CD4-positive, alpha-beta T cell treated with Interleukin-4 for 4 hours (primary cell): ENCODE results near the gene MSL1.
"Not testable (repeated sequence)": the region's sequence is repeated elsewhere in the genome, so short reads cannot be mapped to it uniquely, and the experiment has no call there.

Source experiments
- DNase-seq: peaks from one replicate; pipeline ENCODE4 v3.0.0-alpha.2; 2020

Gene MSL1

DNA sequence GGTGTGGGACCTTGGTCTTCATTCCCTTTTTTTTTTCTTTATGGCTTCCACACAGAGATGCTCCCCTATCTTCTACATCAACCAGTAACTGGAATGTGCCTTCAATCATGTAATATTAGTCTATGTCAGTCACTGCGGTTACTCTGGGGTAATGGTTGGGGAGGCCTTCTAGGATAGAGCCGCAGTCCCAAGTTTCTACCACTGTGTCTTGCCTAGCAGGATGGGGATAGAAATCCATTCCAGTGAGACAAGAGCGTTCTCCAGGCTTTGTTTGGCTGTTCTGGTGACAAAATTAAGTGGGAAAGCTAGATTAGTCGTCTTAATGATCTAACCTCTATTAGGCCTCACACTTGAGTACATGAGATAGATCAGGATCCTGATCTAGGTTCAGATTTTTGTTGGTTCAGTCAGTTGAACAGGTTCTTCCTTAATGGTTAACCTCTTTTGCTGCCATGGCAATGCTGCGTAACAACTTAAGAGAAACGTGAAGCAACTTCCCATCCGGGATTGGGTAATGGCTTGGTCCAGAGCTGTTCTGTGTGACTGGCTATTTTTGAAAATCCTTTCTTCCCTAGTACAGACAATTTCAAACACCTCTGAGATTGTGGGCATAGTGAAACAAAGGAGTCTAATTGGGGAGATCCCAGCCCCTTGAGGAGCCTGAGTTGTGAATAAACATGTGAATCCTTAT is 8.7 kb downstream of the MSL1 start:
- DNase-seq: no peak

DNA sequence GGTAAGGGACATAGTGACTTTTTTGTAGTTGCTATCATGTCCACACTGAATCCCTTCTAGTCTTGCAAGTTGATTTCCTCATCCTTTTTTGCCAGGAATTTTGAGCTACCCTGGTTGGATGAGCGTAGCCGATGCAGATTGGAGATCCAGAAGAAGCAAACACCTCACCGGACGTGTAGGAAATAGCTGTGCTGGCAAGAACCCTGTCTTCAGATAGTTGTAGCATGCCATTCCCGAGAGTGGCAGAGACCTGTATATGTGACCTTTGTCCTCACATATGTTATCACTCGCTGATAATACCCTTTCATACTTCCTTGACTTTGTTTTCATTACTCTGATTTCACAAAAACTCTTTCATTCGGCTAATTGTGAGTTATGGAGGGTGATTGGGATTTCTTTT is 12.4 kb downstream of the MSL1 start:
- DNase-seq: no peak

DNA sequence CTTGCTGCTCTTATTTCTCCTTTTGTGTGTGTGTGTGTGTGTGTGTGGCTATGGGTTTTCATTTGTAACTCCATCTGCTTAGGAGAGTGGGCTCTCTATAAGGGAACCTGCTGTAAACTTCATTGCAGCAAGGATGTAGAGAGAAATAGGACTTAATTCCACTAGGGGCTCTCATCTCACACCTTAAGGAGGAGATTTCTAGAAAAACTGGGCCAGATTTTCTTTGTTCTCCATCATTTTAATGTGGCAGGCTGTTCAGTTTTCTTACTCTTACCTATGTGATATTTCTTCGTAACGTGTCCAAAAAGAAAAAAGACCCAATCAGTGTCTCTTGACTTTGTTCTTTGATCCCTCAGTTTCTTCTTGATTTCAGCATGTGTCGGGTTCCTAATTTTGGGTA is 14.0 kb downstream of the MSL1 start:
- DNase-seq: no peak

DNA sequence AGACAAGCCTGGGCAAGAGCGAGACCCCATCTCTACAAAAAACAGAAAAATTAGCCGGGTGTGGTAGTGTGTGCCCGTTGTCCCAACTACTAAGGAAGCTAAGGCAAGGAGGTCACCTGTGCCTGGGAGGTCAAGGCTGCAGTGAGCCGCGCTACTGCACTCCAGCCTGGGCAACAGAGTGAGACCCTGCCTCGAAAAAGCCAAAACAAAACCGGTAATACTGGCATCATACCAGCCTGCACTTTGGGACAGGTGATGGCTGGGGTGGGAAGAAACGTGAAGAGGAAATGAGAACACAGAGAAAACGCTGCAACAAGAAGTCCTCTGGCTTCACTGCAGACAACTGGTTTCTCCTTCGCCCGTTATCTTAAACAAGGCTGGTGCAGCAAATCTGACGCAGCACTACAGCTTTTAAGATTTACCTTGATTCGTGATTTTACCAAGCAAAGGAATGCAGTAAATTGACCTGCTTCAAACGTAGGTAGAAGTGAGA is 17.8 kb downstream of the MSL1 start:
- DNase-seq: no peak

DNA sequence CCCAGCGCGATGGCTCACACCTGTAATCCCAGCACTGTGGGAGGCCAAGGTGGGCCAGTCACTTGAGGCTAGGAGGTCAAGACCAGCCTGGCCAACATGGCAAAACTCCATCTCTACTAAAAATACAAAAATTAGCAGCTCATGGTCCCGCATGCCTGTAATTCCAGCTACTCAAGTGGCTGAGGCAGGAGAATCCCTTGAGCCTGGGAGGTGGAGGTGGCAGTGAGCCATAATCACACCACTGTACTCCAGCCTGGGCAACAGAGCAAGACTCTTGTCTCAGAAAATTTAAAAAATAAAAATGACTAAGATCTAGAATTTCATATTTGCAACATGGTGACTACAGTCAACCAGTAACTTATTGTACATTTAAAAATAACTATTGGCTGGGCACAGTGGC is 21.4 kb downstream of the MSL1 start:
- not testable (repeated sequence) for DNase-seq

DNA sequence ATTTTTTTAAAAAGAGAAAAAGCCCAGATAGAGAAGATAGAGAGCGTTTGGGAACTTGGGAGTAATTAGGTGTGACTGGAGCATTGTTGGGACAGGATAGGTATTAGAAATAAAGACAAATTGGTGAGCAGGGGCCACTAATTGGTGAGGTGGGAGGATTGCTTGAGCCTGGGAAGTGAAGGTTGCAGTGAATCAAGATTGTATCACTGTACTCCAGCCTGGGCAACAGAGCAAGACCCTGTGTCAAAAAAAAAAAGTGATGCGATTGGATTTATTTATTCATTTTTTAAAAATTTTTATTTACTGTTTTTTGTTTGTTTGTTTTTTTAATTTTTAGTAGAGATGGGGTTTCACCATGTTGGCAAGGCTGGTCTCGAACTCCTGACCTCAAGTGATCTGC is 23.7 kb downstream of the MSL1 start:
- no peak for DNase-seq

DNA sequence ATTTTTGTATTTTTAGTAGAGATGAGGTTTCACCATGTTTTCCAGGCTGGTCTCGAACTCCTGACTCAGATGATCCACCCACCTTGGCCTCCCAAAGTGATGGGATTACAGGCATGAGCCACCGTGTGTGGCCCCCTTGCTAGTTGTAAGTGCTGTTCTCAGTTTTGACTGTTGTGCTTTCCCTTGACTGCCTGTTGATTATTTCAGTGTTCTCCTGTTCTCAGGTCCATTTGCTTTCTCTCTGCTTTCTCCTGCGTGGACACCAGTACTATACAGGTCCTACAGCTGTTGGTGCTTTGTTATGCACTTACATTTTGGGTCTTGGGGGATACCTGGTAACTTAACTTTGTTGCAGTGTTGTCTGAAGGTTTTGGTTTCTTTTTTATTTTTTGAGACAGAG is 26.8 kb downstream of the MSL1 start:
- no peak for DNase-seq

DNA sequence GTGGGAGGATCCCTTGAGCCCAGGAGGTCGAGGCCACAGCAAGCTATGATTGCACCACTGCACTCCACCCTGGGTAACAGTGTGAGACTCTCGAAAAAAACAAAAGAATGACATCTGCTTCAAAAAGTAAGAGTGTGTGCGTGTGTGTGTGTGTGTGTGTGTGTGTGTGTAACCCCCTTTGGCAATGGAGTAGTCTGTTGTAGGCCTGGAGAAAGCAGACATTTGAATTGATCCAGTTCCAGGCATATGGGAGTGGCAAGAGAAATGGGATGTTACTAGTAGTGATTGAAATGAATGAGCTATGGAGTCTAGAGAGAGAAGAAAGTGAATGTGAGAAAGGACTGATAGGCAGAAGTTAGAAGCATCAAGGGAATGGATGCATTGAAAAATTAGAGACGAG is 28.5 kb downstream of the MSL1 start:
- no peak for DNase-seq

DNA sequence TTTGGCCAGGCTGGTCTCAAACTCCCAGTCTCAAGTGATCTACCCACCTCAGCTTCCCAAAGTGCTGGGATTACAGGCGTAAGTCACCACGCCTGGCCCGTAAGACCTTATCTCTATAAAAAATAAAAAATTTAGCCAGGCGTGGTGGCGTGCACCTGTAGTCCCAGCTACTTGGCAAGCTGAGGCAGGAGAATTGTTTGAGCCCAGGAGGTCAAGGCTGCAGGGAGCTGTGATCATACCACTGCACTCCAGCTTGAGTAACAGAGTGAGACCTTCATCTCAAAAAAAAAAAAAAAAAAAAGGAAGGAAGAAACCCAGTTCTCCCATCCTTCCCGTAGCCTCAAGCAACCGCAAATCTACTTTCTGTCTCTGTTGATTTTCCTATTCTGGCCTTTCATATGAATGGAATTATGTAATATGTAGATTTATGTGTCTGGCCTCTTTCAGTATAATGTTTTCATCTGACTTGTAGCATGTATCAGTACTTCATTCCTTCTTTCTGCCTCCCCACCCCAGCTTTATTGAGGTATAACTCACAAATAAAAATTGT is 29.7 kb downstream of the MSL1 start:
- DNase-seq: no peak

DNA sequence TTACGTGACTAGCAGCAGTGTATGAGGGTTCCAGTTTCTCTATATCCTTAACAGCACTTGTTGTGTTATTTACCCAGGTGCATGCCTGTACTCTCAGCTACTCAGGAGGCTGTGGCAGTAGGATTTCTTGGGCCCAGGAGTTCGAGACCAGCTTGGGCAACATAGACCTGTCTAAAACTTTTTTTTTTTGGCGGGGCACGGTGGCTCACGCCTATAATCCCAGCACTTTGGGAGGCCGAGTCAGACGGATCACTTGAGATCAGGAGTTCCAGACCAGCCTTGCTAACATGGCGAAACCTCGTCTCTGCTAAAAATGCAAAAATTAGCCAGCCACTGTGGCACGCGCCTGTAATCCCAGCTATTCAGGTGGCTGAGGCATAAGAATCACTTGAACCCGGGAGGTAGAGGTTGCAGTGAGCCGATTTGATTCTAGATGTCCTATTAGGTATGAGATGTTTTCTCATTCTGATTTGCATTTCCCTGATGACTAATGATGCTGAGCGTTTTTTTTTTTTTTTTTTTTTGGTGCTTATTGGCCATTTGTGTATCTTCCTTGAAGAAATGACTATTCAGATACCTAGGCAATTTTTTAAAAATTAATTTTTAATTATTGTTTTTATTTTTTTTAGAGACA is 31.9 kb downstream of the MSL1 start:
- DNase-seq: no peak

DNA sequence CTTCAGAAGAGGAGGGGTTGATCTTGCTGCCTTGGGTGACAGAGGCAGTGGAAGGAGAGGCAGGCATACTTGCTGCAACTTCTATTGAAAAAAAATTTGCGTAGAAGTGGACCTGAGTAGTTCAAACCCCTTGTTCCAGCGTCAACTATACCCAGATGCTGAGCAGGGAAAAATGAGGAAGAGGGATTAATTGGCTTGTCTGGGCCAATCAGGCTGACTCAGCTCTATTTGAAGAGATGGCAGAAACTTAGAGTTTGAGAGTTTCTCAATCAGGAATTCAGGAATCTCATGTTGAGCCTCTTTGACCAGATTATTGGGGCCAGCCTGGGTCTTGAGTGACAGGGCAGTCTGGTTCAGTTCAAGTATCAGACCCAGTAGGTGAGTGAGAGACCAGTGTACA is 36.2 kb downstream of the MSL1 start:
- DNase-seq: no peak

DNA sequence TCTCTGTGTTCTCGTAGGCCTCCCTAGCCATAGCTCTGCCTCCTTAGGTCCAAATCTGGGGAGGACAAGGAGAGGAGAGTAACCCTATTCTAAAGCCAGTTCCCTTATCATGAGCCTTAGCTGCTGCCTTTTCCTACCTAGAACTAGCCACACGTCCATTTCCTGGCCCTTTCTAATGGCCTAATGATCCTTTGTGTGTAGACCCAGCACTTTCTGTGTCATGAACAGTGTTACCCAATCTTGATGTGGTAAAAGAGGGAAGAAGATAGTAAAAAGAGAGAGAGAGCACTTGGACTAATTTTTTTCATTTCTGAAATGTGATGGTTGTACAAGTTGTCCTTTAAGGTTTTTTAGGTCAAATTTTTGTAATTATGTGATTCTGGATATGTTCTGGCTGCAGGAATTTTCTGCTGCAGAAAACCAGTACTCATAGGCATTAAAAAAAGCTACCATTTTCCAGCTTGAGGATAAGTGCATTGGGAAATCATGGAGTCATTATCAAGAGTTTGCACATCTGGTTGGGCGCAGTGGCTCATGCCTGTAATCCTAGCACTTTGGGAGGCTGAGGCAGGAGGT is 36.8 kb downstream of the MSL1 start:
- no peak for DNase-seq

DNA sequence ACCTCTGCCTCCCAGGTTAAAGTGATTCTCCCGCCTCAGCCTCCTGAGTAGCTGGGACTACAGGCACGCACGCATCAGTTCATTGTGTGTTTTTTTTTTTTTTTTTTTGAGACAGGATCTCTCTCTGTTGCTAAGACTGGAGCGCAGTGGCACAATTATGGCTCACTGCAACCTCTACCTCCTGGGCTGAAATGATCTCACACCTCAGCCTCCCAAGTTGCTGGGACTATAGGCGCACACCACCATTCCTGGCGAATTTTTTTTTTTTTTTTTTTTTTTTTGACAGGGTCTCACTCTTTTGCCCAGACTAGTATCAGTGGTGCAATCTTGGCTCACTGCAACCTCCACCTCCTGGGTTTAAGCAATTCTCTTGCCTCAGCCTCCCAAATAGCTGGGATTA is 37.7 kb downstream of the MSL1 start:
- no peak for DNase-seq

DNA sequence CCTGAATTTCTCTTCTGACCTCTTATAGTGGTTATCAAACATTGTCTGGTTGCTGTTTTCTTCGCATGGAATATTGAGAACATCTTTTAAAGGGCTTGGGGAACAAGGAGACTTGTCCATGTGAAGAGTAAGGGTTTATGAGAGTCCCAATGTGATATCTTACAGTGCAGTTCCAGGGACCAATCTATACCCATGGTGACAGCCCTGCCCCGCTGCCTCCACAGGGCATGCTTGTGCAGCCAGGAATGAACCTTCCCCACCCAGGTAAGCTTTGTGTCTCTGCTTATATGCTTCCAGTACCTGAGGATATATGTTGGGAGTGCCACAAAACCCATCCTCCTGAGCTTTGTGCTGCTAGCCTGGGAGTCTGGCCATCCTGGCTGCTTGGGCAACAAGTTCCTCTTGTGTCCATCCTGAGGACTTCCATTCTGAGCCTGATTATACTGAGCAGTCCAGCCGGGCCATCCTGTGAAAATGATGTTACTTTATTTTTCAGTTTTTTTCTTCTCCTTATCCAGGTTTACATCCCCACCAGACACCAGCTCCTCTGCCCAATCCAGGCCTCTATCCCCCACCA is 46.0 kb downstream of the MSL1 start:
- DNase-seq: no peak

DNA sequence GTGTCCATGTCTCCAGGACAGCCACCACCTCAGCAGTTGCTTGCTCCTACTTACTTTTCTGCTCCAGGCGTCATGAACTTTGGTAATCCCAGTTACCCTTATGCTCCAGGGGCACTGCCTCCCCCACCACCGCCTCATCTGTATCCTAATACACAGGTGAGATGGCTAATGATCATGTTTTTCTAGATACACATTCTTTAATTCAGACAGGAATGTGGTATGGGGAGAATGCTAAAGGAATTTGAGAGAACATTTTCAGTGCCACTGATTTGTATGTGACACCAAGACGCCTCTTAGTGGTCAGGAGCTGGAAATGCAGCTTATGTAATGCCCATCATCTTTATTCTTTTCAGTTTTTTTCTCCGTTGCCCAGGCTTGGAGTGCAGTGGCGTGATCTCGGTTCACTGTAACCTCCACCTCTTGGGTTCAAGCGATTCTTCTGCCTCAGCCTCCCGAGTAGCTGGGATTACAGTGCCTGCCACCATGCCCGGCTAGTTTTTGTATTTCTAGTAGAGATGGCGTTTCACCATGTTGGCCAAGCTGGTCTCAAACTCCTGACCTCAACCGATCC is 46.6 kb downstream of the MSL1 start:
- peak; percentile 70 for DNase-seq

DNA sequence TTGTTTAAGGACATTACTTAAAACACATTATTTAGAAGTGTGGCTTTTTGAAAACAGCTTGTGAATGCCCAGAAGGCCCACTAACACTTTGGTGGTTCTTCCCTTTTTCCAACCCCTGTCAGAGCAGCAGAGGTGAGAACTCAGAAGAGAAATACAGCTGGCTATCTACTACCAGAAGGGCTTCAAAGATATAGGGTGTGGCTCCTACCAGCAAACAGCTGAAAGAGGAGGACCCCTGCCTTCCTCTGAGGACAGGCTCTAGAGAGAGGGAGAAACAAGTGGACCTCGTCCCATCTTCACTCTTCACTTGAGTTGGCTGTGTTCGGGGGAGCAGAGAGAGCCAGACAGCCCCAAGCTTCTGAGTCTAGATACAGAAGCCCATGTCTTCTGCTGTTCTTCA is 48.6 kb downstream of the MSL1 start:
- DNase-seq: no peak

DNA sequence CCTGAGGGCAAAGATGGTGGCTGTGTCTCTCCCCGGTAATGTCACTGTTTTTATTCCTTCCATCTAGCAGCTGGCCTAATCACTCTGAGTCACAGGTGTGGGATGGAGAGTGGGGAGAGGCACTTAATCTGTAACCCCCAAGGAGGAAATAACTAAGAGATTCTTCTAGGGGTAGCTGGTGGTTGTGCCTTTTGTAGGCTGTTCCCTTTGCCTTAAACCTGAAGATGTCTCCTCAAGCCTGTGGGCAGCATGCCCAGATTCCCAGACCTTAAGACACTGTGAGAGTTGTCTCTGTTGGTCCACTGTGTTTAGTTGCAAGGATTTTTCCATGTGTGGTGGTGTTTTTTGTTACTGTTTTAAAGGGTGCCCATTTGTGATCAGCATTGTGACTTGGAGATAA is 50.0 kb downstream of the MSL1 start:
- no peak for DNase-seq

DNA sequence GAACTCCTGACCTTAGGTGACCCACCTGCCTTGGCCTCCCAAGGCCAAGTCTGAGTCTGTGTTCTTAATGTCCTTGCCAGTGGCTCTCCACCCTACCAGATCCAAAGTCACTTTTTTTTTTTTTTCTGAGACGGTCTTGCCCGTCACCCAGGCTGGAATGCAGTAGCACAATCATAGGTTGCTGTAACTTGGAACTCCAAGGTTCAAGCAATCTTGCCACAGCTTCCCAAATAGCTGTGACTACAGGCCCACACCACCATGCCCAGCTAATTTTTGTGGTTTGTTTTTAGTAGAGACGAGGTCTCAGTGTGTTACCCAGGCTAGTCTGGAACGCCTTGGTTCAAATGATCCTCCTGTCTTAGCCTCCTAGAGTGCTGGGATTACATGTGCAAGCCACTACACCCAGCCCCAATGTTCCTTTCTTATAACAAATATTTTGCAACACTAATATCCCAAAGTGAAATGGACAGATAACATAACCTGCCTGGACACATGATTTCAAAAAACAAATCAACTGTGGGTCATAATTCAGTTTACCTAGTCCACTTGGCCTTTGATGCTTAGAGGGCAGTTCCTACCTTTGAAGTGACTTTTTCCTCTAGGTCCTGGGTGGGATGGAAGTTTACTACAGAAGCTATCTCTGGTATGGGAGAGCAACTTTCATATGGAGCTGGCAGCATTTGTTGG is 51.5 kb downstream of the MSL1 start:
- DNase-seq: no peak

DNA sequence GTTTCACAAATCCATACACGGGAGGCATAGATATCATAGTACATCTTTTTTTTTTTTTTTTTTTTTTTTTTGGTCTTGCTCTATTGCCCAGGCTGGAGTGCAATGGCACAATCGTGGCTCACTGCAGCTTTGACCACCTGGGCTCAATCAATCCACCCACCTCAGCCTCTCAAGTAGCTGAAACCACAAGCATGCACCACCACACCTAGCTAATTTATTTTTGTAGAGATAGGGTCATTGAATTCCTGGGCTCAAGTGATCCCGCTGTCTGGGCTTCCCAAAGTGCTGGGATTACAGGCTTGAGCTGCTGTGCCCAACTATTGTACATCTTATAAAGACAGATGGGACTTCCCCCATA is 52.0 kb downstream of the MSL1 start:
- DNase-seq: no peak

DNA sequence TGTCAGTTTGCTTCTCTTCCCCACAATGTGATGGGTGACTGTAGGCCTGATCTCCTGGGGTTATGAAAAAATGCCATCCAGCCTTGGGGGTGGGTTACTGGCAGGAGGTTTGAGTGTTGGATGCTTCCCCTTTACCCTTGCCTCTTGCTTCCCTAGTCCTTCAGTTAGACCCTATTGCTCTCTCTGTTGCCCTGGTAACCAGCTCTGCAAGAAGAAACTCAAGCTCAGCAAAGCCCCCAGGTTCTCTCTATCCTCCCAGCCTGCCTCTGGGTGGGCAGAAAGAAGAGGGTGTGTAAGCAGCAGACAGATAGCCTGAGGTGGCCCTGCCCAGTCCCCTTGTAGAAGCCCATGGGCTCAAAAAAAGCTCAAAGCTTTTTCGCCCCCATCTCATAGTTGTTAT is 52.7 kb downstream of the MSL1 start:
- DNase-seq: no peak

DNA sequence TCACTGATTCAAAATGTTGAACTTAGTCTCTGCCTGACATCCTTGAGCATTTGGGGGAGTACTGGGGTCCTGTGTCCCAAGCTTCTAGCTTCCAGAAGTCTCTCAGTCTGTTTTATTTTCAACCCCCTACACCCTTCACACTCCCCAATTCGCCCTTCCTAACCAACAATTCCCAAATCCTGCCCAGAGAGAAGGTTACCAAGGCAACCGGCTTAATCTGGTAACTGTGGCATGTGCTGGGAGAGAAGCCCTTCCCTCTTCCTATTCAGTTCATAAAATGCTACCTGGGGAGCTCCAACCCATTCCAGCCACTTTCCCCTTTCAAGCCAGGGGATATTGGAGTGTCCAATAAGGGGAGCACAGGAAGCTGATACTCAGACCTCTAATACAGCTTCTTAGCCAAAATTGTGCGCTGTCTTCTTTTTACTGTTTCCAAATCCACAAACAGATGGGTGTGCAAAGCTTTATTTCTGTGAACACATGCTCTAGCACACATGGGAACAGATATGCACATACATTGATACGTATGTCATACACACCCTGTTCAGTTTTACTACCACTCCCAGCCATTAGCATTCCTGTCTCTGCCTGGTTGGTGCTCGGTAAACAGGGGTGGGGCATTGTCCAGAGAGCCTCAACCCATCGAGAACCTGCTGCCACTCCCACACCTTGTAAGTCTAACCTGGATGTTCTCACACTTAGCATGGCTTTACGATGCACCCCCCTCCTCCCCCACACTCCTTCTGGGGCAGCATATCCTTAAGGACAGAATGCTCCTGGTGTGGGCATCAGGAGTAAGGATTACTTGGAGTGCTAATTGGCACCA is 54.4 kb downstream of the MSL1 start:
- DNase-seq: no peak

DNA sequence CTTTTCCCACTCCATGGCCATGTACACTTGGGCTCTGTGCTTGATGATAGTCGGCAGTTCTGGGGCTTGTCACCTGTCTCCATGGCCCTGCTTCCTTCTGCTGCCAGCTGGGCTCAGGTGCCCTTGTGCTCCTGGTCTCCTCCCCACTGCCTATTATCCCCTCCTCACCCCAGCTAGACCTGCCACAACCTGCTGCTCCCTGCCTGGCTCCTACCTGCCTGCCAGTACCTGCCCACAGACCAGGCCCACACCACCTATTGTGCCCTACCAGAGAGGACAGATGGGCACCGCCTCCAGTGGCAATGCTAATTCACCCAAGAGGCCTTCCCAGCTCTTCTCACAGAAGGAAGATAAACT is 55.0 kb downstream of the MSL1 start:
- no peak for DNase-seq
